GM18517 (cell line): ENCODE results near the gene CACNA2D4.

ENCODE experiments used
- ATAC-seq: cut with Tn5 transposase; IDR thresholded peaks from one replicate; pipeline ENCODE4 v1.9.1; 2021; ENCODE audit warnings: mild to moderate bottlenecking, moderate library complexity; ENCODE audit not compliant: unreplicated experiment

Gene CACNA2D4

GRCh38 chr12:1872448-1872847, 46.0 kb downstream of the CACNA2D4 start:
- ATAC-seq, result no peak

GRCh38 chr12:1872001-1872400, 46.5 kb downstream of the CACNA2D4 start:
- ATAC-seq, result no peak

GRCh38 chr12:1870998-1871917, 47.2 kb downstream of the CACNA2D4 start:
- ATAC-seq, result no peak

- ATAC-seq, result no peak
Measured at GRCh38 chr12:1870086-1870485, 48.4 kb downstream of the CACNA2D4 start.

- no peak for ATAC-seq
Measured at GRCh38 chr12:1869145-1869544, 49.3 kb downstream of the CACNA2D4 start.

GRCh38 chr12:1865284-1865866, 53.1 kb downstream of the CACNA2D4 start:
- no peak for ATAC-seq

- ATAC-seq, result no peak
Measured at GRCh38 chr12:1864867-1865266, 53.6 kb downstream of the CACNA2D4 start.

- no peak for ATAC-seq
Measured at GRCh38 chr12:1864456-1864855, 54.0 kb downstream of the CACNA2D4 start.

GRCh38 chr12:1863823-1864222, 54.6 kb downstream of the CACNA2D4 start:
- no peak for ATAC-seq

GRCh38 chr12:1862973-1863372, 55.5 kb downstream of the CACNA2D4 start:
- ATAC-seq, result no peak

- no peak for ATAC-seq
Measured at GRCh38 chr12:1859643-1860042, 58.8 kb downstream of the CACNA2D4 start.

GRCh38 chr12:1858456-1858855, 60.0 kb downstream of the CACNA2D4 start:
- no peak for ATAC-seq

GRCh38 chr12:1857821-1858220, 60.6 kb downstream of the CACNA2D4 start:
- no peak for ATAC-seq

GRCh38 chr12:1857086-1857485, 61.4 kb downstream of the CACNA2D4 start:
- no peak for ATAC-seq

GRCh38 chr12:1855241-1855640, 63.2 kb downstream of the CACNA2D4 start:
- no peak for ATAC-seq

GRCh38 chr12:1853716-1854115, 64.7 kb downstream of the CACNA2D4 start:
- no peak for ATAC-seq

- ATAC-seq, result no peak
Measured at GRCh38 chr12:1852076-1852475, 66.4 kb downstream of the CACNA2D4 start.

GRCh38 chr12:1851151-1851701, 67.2 kb downstream of the CACNA2D4 start:
- no peak for ATAC-seq

- no peak for ATAC-seq
Measured at GRCh38 chr12:1848745-1849144, 69.7 kb downstream of the CACNA2D4 start.

GRCh38 chr12:1848146-1848545, 70.3 kb downstream of the CACNA2D4 start:
- no peak for ATAC-seq

- ATAC-seq, result no peak
Measured at GRCh38 chr12:1847411-1847810, 71.0 kb downstream of the CACNA2D4 start.
